T-helper 22 cell (primary cell): Measurements from ENCODE around the gene BRI3.

Source experiments
- DNase-seq: peaks from one replicate; pipeline ENCODE4 v3.0.0-alpha.2; 2020; ENCODE audit warnings: low read depth

Gene BRI3

DNA sequence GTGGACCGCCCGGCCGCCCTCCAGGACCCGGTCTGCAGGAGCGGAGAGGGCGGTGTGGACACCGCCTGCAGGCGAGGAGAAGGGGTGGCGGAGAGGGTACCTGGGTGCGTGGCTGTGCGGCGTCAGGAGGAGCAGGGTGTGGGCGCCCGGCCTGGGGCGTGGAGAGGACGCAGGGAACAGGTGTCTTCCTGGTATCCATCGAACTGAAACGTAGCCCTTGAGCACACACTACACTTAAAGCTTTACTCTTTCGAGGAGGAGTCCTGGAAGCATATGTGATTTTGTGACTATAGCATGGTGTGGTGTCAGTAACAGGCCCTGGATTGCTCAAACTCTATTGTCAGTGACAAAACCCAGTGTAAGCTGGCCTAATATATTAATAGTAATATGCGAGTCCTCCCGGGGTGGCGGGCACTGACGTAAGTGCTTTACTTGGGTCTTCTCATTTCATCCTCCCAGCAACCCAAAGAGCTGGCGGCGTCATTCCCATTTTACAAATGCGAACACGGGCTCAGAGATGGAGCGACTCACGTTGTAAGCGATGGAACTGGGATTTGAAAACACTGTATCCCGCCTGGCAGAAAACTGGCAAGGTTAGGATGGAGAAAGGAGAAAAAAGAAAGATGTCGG lies 28.9 kb upstream of the BRI3 start:
- no peak for DNase-seq

DNA sequence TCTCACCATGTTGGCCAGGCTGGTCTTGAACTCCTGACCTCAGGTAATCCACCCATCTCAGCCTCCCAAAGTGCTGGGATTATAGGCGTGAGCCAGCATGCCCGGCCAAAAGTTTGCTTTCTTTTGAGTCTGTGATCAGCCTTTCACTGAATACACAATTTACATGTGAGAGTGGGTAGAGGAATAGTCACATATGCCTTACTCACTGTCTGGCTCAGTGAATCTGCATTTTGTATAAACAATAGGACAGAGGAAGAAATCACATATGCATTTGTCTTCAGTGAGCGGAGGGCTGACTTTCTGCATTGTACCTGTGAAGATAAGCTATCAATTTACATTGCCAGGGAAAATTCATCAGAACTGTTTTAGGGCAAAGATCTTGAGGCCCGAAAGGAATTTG lies 27.0 kb upstream of the BRI3 start:
- no peak for DNase-seq

DNA sequence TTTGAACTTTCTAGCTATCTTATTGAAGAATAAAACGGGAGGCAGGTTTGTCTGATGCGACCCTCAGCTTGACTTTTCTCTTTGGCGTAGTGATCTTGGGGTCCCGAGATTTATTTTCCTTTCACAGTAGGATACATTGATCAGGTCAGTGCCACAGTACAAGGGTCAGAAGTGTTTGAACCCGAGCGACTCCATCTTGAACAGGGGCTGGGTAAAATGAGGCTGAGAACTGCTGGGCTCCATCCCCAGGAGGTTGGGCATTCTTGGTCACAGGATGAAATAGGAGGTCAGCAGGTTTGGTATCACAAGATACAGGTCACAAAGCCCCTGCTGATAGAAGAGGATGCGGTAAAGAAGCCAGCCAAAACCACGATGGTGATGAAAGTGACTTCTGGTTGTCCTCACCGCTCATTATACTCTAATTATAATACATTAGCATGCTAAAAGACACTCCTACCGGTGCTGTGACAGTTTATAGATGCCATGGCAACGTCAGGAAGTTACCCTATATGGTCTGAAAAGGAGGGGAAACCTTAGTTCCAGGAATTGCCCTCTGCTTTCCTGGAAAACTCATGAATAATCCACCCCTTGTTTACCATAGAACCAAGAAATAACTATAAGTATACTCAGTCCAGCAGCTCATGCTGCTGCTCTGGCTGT lies 26.4 kb upstream of the BRI3 start:
- no peak for DNase-seq

DNA sequence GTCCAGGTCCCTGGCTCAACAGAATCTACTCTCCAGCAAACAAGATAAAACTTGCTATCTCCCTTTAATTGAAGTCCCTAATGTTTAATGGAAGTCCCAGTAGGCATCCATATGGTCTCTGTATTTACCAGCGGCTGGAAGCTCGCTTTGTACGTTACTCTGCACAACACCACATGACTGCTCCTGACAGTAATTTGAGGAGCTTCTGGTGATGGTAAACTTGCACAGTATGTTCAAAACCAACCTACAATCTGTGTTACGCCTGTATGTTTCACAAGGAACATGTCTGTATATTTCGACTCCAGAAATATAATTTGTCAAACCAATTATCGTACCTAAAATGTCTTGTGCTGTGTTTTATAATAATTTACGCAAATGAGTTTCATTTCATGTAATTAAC lies 25.1 kb upstream of the BRI3 start:
- DNase-seq: no peak

DNA sequence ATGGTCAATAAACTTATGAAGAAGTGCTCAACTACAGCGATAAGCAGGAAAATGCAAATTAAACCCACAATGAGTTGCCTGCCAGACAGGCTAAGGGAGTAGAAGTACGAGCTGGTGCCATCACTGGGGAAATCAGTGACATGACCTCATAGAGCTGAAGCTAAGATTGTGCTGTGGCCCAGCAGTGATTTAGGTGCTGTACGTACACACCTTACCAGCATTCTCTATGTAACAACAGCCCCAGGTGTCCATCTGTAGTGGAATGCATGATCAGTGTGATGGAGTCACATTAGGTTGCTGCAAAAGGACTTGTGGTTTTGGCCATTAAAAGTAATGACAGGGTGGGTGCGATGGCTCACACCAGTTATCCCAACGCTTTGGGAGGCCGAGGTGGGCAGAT lies 23.8 kb upstream of the BRI3 start:
- no peak for DNase-seq

DNA sequence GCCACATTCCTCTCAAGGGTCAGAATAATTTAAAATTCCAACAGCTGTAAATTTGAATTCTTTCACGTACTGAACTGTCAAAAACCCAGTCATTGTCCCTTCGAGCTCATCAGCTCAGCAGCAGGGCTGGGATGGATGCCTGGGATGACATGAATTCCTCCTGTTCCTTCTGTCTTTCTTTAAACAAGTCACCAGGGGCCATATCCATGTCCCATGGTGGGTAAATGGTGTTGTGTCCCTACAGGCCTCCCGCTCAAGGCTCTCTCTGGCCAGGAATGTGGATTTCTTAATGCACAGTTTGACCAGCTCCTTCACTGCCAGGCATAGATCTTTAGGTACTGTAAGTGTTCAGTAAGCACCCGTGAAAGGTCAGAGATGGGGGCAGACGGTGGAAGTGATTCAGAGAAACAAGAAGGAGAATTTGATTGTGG lies 15.6 kb upstream of the BRI3 start:
- DNase-seq: no peak

DNA sequence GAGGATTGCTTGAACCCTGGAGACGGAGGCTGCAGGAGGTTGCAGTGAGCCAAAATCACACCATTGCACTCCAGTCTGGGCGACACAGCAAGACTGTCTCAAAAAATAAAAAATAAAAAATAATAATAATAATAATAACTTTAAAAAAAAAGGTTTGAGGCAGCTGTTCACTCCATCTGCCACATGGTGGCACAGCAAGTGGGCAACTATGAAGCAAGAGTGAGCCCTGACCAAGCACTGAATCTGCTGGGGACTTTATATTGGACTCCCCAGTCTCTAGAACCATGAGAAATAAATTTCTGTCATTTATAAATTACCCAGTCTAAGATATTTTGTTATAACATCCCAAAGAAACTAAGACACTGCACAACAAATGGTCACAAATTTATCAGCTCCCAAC lies 14.6 kb upstream of the BRI3 start:
- DNase-seq: no peak

DNA sequence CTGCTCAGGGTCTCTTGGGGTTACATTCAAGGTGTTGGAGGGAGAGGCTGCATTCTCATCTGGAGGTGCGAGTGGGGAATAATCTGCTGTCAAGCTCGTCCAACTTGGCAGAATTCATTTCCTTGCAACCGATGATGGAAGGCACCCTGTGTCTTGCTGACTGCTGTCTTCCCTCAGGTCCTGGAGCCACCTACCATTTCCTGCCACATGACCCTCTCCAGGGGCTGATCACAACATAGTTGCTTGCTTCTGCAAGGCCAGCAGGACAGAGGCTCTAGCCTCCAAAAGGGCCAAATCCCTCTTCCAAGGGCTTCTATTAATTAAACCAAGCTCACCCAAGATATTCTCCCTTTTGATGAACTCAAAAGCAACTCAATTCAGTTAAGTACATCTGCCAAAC lies 14.2 kb upstream of the BRI3 start:
- no peak for DNase-seq

DNA sequence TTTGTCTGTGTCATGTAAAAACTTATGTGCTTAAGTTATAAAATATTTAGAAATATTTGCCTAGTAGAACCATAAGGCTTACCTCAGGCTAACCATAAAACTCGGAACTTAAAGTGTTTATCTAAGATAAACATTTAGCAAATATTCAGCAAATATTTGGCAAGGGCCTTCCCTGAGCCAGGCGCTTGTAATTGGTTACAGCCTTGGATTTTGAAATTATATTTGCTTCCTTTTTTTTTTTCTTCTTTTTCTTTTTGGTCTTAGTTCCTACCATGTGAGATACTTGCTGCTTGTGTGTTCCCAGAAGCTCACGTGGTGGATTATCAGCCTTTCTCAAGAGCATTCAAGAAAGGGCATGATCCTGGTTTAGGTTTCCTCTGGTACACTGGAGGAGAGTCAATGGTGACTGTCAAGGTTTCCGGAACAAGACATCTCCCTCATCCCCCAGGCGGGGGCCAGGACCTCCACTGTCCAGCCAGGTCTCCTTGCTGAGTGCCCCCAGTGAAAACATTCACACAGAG lies 5.2 kb upstream of the BRI3 start:
- DNase-seq: no peak

DNA sequence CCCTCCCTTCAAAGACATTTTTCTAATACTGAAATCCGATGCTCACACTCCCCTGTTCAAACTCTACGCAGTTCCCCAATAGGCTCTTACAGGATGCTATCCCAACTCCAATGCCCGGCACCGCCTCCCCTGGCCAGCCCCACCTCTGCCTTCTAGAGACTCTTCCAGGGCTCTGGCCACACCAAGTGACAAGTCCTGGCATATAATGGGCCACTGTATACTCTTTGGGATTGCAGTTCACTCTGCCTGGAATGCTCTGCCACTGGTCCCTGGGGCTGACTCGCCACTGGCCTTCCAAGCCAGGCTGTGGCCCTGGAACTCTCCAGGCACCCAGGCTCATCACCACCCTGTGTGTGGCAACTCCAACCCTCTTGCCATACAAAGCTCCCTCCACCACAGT lies 3.1 kb upstream of the BRI3 start:
- no peak for DNase-seq

DNA sequence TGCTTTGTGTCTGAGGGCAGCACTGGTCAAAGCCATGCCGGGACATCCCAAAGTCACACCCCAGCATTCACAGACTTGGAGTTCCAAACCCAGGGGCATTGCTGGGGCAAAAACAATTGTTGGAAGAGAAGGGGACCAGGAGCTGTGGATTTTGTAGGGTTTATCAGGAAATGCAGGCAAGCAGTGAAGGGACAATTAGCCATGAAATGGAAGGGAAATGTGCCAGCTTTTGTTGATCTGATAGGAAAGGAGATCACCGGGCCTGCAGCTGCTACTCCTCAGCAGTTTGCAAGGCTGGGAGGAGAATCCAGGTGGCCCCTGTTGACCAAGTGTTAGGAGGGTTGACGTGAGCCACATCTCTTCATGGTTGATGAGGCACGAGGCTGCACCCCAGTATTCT lies 2.5 kb upstream of the BRI3 start:
- no peak for DNase-seq

DNA sequence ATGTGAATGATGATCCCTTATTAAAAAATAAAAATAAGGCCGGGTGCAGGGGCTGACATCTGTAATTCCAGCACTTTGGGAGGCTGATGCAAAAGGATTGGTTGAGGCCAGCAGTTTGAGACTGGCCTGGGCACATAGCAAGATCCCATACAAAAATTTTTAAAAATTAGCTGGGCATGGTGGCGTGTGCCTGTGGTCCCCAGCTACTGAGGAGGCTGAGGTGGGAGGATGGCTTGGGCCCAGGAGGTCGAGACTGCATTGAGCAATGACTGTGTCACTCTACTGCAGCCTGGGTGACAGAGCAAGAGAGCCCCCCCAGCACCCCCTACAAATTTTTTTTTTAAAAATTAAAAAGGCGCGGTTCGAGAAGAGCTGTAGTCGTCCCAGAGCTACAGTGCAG lies 1.2 kb upstream of the BRI3 start:
- DNase-seq: no peak

DNA sequence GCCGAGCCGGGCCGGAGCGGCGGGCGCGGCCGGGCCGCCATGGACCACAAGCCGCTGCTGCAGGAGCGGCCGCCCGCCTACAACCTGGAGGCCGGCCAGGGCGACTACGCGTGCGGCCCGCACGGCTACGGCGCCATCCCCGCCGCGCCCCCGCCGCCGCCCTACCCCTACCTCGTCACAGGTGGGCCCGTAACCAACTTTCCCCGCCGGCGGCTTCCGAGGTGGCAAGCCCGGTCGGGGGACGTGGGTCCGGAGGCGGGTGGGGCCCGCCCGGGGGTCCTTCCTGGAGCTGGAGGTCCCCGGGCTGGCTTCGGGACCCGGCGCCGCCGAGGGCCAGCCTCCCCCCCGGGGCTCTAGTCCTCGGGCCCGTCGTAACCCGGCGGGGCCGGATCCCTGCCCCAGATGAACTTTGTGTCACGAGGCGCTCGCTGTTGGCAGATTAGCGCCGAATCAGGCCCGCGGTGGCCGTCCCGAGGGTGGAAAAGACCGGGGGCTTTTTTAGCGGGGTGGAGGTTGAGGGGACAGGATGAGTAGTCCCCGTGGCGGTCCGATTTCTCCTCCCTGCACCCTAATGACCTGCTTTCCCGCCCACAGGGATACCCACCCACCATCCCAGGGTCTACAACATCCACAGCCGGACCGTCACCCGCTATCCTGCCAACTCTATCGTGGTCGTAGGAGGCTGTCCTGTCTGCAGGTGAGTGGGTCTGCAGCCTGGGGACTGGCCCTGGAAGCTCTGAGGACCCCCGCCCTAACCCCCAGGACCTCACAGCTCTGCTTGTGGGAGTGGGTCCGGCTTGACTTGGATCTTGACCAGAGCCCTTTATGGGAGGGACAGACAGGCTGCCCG lies 496 bp downstream of the BRI3 start:
- DNase-seq: no peak

DNA sequence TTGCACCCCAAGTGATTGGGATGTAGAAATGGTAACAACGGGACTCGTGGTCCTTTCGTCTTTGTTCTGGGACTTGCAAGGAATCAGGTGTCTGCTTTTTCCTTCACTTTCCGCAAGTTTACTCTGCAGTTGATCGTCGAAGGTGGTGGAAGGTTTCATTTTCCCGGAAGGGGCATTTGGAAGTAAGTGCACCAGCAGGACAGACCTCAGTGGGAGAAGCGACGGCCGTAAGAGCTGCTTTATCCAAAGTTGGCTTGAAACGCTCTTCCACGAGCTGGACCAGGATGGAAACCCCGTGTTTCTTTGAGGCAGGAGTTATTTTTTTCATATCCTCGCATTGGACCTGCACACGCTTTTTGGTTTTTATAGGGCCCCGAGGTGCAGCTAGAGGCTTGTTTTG lies 1.2 kb downstream of the BRI3 start:
- no peak for DNase-seq

DNA sequence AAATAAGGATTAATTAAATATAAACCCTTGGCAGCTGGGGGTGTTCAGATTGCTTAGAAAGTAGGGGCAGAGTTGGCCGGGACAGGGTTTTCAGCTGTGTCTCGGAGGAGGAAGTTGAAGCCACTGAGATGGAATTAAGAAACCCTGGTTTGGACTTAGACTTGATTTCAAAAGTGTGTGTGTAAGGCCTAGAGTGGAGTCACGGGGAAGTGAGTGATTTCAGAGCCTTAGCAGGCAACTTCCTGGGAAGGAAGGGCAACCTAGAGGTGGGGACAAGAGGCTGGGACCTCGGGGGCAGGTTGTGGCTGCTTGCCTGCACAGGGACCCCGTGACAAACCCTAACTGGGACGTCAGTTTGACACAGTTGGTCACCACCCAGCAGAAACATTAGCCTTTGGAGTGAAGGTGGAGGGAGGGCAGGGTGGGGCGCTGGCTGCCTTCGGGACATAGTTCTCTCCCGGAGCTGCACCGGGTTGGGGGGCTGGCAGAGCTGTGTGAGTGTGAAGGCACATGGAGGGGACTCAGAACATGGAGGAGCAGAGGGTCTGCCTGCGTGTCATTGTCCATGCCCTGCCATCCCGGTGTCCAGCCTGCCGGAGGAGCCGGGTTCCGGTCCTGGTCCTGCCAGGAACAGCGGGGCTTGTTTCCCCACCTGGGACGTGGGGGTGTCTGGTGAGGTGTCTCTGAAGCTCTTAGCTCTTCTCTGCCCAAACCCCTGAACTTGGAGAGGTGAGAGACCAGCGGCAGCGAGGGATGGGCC lies 1.8 kb downstream of the BRI3 start:
- no peak for DNase-seq

DNA sequence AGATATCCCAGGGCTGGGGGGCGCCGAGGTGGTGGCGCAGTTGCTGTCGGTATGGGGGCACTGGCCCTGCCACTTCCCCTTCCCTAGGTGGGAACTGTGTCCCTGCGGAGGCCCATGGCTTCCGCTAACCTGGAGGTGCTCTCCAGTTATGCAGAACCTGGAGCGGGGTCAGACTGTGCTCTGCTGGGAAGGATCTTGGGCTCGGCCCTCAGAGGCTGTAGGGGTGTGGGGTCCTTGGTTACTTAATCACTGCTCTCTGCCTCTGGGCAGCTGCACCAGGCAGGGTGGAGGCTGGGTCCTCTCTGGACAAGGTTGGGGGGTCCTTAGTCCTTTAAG lies 2.4 kb downstream of the BRI3 start:
- no peak for DNase-seq

DNA sequence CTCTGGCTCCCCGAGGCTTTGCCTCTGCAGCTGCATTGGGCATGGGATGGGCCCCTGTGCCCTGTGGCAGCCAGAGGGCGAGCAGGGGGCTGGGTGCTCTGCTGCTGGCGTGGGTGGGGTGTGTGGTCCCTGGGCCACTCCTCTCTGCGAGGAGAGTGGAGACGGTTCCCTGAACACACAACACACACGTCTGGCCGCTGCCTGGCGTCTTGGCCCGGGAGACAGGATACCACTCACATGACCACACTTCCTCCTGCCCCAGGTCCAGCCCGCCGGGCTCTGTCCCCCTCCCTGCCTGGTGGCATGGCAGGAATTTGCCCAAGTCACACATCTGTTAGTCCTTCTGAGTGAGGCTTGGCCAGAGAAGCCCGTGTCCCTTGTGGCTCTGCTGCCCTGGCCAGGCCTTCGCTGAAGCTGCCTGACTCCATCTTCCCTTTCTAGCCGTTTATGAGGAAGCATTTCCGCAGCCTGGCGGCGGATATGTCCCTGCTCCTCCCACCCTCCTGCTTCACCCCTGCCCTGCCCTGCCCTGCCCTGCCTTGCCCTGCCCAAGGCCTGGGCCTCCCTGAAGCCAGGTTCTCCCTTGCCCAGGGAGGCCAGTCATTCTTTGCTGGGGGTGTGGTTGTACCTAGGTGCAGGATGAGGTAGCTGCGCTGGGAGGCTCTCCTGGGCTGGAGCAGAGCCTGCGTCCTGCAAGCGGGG lies 3.0 kb downstream of the BRI3 start:
- no peak for DNase-seq

DNA sequence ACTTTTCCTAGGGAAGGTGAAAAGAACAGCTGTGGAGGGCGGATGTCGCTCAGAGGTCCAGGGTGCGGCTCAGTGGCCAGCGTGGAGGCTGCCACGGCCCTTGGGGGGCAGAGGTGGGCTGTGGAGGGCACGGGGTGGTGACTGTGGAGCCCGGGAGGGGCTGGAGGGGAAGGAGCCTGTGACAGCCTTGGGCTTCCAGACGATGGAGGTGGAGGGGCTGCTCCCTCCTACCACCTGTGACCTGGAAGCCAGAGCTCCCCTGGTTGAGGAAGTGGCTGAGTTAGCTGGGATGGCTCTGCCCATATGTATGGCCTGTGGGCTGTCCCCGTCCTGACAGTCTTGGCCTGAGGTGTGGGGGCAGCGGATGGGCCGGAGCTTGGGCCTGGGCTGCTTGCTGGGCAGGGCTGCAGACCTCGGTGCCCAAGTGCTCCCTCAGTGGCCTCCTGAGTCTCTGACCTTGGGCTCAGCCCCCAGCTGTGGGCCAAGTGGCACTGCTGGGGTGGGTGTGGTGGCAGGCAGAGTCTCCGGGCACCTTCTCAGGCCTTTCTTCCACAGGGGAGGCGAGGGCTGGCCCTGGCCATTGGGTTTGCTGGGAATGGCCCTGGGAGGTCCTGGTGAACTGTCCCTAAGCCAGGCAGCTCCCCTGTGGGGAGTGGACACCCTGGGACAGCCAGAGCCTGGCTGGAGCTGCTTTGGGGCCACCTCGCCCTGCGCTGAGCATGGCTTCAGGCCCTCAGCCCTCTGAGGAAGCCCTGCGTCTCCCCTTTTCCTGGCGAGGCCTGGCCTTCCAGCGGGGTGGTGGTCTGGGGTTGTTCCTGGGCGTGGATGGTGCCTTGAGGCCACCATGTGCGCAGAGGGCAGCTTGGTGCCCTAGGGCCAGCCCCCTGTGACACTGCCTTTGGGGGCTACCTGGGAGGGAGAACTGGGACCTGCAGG lies 3.9 kb downstream of the BRI3 start:
- no peak for DNase-seq

DNA sequence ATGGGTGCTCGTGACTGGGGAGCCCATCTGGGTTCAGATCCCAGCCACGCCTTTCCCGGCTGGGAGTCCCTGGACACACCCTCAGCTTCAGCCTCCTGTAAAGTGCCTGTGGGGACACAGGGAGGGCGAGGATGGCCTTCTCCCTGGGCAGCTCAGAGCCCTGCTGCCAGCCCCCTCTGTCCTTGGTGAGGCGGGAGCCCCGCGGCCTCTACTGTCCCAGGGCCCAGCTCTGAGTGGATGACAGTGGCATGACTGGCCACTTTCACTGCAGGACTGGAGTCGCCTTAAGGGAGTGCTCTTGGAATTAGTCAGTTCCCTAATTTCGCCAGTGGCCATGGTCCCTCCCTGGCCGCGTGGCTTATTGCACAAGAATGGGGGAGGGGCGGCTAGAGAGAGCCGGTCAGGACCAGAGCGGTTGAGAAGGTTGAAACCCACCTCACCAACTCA lies 4.6 kb downstream of the BRI3 start:
- DNase-seq: no peak

DNA sequence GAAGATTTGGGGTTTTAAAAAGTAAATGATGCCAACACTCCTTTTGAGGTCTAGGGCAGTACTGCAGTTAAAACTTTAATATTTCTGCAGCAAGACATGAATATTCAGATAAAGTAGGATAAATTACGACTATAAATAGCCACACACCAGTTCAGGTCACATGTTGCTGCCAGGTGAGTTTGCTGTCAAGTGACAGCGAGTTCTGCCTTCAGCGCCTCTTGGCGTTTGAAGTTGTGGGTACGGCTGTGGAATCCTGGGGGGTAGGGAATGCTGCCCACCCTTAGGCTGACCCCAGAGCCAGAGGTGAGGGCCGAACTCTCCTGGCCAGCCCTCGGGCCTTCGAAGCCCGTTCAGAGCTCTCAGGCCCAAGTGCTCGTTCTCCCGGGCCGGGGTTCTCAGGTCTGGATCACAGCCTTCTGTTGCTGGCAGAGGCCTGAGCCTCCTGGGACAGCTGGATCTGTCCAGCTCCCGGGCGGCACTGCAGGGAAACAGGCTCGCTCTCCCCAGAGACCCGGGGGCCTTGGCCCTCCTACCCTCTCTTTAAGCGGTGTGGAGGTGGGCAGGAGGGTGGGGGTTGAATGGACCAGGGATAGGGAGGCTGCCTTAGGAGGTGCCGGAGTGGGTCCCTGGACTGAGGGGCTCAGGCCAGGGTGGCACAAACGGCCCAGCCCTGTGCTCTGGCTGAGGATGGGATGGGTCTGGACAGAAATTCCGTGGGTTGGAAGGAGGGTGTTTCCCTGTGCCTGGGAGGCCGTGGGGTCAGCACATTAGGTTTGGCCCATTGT lies 5.4 kb downstream of the BRI3 start:
- no peak for DNase-seq
